Rectal smooth muscle tissue (tissue), 1 donor: ENCODE measurements around the gene B3GAT1.

ENCODE experiments used
- H3K27ac ChIP-seq: one replicate; pipeline ENCODE4 v1.7.0; 2013; ENCODE audit warnings: low read depth, low read length, inconsistent platforms
- H3K27me3 ChIP-seq: one replicate; pipeline ENCODE4 v1.7.0; 2013; ENCODE audit warnings: low read length; ENCODE audit not compliant: control insufficient read depth, insufficient read depth
- H3K36me3 ChIP-seq: one replicate; pipeline ENCODE4 v1.7.0; 2013; ENCODE audit warnings: low read length; ENCODE audit not compliant: control insufficient read depth, insufficient read depth
- H3K4me1 ChIP-seq: one replicate; pipeline ENCODE4 v1.7.0; 2013; ENCODE audit warnings: low read length; ENCODE audit not compliant: control insufficient read depth, insufficient read depth
- H3K4me3 ChIP-seq: one replicate; pipeline ENCODE4 v1.7.0; 2013; ENCODE audit warnings: low read length
- H3K9ac ChIP-seq: one replicate; pipeline ENCODE4 v1.7.0; 2013; ENCODE audit warnings: low read length

The B3GAT1 gene

GRCh38 chr11:134413826-134414731, 2.0 kb upstream of the B3GAT1 start:
- H3K9ac ChIP-seq, result no peak overlapping the region
- H3K27me3 ChIP-seq, result peaks cover 32% of the 10 kb centered on the region
- H3K4me1 ChIP-seq, result no peaks in the 10 kb centered on the region
- no peaks in the 10 kb centered on the region for H3K36me3 ChIP-seq
- H3K27ac ChIP-seq, result no peak overlapping the region
- H3K4me3 ChIP-seq, result no peak overlapping the region

GRCh38 chr11:134413043-134413825, 1.2 kb upstream of the B3GAT1 start:
- Histone ChIP-seq H3K27ac (no peak overlapping the region), H3K9ac (no peak overlapping the region)

DNA sequence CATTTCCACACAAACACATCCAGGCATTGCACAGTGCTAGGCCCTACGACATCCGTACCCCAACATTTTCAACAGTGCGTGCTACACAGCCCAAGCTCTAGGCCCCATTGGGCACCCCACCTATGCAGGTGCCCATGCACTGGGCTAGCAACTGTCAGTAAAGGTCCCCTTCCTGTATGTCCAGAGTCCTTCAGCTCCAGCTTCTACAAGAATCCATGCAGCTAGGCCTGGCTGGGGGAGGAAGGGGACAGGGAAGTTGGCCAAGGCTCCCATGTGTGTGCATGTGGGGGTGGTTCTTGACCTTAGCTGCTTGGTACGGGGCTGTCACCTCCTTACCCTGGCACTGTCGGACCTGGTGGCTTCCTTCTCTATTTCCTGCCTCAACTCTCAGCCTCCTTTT, 1.3 kb downstream of the B3GAT1 start:
- Histone ChIP-seq H3K27ac (no peak overlapping the region), H3K4me3 (no peak overlapping the region), H3K9ac (no peak overlapping the region), H3K4me1 (no peaks in the 10 kb centered on the region), H3K27me3 (peaks cover 28% of the 10 kb centered on the region), H3K36me3 (no peaks in the 10 kb centered on the region)

More at GRCh38 chr11:134413043-134413825, 1.2 kb upstream of the B3GAT1 start:
- H3K4me3 ChIP-seq, result no peak overlapping the region
- peaks cover 31% of the 10 kb centered on the region for H3K27me3 ChIP-seq
- H3K36me3 ChIP-seq, result no peaks in the 10 kb centered on the region
- H3K4me1 ChIP-seq, result no peaks in the 10 kb centered on the region

DNA sequence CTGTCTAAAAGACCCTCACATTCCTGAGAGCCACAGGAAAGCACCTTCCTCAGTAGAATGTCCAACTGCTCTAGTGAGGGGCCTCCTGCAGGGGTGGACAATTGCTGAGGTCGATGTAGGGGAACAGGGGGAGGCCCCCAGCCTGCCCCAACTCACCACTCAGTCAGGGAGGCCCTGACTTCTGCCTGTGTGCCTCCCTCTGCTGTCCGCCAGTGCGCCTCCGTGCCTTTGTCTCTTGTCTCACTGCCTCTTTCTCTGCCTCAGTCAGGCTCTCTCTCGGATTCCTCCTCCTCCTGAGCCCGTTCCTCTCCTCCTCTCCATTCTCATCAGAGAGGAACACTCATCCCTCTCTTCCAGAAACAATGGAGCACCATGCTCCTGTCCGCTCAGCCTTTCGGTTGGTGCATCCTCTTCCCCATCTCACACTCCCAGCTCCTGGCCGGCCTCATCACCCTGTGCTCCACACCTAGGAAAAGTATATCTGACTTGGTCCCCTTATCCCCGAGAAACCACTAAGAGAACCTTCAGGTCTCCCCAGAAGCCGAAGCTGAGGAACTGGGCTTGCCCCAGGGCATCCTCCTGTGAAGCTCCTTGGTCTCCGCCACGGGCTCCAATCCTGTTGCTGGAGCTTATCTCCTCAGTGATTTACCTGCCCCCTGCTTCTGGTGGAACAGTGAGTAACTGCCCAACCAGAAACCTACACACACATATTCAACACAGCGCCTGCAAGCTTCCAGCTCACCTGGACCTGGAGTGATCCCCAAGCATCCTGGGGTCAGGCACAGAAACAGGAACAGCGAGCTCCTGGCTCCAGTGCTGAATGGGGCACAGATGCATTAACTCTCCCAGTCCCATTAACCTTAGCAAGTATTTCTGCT, 2.3 kb downstream of the B3GAT1 start:
- no peak overlapping the region for H3K4me3 ChIP-seq
- H3K9ac ChIP-seq, result no peak overlapping the region
- no peaks in the 10 kb centered on the region for H3K4me1 ChIP-seq
- H3K36me3 ChIP-seq, result no peaks in the 10 kb centered on the region
- H3K27me3 ChIP-seq, result peaks cover 28% of the 10 kb centered on the region
- no peak overlapping the region for H3K27ac ChIP-seq

DNA sequence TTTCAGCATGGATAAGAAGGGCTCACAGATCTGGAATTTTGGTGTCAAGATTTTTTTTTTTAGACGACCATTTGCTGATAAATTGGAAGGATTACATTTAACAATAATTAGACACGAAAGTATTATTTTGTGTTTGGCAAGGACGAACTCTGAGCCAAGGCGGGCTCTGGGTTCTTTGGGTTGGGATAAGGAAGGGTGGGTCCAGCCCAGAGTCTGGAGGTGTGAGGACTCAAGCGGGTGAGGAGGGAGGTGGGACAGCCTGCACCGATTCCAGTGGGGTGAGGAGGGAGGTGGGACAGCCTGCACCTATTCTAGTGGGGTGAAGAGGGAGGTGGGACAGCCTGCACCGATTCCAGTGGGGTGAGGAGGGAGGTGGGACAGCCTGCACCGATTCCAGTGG, 4.1 kb downstream of the B3GAT1 start:
- no peak overlapping the region for H3K27ac ChIP-seq
- no peak overlapping the region for H3K4me3 ChIP-seq
- no peaks in the 10 kb centered on the region for H3K4me1 ChIP-seq
- H3K36me3 ChIP-seq, result no peaks in the 10 kb centered on the region
- peaks cover 19% of the 10 kb centered on the region for H3K27me3 ChIP-seq
- H3K9ac ChIP-seq, result no peak overlapping the region

- Histone ChIP-seq H3K9ac (no peak overlapping the region), H3K4me3 (no peak overlapping the region), H3K36me3 (no peaks in the 10 kb centered on the region), H3K4me1 (no peaks in the 10 kb centered on the region), H3K27ac (no peak overlapping the region), H3K27me3 (peaks cover 17% of the 10 kb centered on the region)
Observed at GRCh38 chr11:134407321-134407828, 4.7 kb downstream of the B3GAT1 start.

DNA sequence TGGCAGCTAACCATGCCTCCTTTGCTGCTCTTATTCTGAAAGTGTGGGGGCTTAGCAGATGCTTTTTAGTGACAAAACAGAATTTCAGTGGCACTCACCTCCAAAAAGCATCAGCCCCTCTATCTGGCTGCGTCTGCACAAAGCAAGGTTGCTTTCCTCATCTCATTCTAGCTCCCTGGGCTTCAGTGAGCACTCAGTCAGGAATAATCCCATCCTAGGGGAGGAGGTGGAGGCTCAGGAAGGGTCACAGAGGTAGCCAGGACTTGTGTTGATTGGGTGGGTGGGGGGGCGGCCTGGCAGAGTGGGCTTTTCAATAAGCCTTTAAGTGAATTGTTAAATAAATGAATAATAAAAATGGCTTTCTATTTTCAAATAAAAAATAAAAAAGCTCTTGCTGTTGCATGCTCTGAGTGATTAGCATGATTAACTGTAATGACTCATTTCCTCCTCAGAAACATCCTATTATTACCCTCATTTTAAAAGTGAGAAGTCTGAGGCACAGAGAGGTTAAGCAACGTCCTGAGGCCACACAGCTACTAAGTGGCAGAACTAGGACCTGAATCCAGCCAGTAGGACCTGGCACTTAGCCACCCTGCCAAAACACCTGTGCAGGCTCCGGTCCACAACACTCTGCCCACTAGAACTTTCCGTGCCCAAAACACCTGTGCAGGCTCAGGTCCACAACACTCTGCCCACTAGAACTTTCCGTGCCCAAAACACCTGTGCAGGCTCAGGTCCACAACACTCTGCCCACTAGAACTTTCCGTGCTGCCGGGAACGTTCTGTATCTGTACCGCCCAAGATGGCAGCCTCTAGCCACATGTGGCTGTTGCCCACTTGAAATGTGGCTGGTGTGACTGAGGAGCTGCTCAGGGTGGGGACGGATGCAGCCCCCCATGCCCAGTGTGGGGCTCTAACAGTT, 5.5 kb downstream of the B3GAT1 start:
- H3K27me3 ChIP-seq, result peaks cover 17% of the 10 kb centered on the region
- H3K4me1 ChIP-seq, result no peaks in the 10 kb centered on the region
- H3K9ac ChIP-seq, result no peak overlapping the region
- no peaks in the 10 kb centered on the region for H3K36me3 ChIP-seq
- no peak overlapping the region for H3K27ac ChIP-seq
- H3K4me3 ChIP-seq, result no peak overlapping the region

DNA sequence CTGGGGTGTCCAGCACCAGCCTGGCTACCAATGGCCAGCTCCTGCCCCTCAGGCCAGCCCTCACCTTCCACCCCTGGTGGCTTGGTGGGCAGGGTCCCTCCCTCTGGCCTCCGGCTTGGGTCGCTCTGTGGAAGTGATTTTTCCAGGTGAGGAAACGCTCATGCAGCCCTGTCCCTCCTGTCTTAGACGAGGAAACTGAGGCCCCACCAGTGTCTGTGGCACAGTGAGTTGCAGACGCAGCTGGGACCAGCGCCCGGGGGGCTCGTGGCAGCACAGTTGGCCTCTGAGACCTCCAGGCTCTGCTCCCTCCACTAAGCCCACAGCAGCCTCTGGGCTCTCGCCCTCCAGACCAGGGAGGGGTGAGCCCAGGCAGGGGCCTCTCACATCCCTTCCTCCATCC, 6.2 kb downstream of the B3GAT1 start:
- Histone ChIP-seq H3K27me3 (peaks cover 14% of the 10 kb centered on the region), H3K4me3 (no peak overlapping the region), H3K36me3 (no peaks in the 10 kb centered on the region), H3K27ac (no peak overlapping the region), H3K9ac (no peak overlapping the region), H3K4me1 (no peaks in the 10 kb centered on the region)

DNA sequence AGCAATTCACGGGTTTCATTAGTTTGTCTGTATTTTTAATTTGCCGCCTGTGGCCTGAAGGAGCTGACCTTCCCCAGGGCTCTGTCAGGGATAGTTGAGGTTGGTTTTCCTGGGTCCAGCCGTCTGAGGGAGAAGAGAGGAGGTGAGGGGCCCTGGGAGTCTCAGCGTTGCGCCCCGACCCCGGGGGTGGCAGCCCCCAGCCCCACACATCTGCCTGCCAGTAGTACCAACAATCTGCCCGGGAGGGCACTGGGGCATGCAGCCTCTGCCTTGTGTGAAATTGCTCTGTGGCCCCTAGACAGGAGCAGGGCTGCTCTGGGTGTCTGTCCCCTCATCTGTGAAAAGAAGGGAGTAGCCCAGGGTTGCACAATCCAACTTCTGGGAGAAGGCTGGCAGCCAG, 6.6 kb downstream of the B3GAT1 start:
- no peak overlapping the region for H3K4me3 ChIP-seq
- no peak overlapping the region for H3K9ac ChIP-seq
- H3K36me3 ChIP-seq, result no peaks in the 10 kb centered on the region
- no peaks in the 10 kb centered on the region for H3K4me1 ChIP-seq
- H3K27ac ChIP-seq, result no peak overlapping the region
- peaks cover 10% of the 10 kb centered on the region for H3K27me3 ChIP-seq

GRCh38 chr11:134404575-134405341, 7.3 kb downstream of the B3GAT1 start:
- H3K9ac ChIP-seq, result no peak overlapping the region
- H3K36me3 ChIP-seq, result no peaks in the 10 kb centered on the region
- no peak overlapping the region for H3K27ac ChIP-seq
- no peak overlapping the region for H3K4me3 ChIP-seq
- no peaks in the 10 kb centered on the region for H3K4me1 ChIP-seq
- H3K27me3 ChIP-seq, result peaks cover 4% of the 10 kb centered on the region

DNA sequence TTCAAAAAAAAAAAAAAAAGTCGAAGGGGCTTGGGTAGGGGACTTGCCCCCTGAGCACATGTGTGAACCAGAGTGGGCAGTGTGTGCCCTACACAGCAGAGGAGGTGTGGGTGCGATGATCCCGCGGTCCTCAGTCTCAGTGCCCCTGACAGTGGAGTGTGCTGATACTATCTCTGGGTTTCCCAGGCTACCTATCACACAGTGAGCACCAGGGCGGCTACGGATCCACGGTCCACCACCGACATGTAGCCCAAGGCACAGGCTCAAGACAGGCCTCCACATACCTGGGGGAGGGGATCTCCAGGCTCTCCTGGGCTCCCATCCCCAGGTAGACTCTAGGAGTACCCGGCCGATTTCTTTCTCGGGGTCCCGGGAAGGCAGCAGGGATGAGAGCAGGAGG, 9.1 kb downstream of the B3GAT1 start:
- peaks cover 4% of the 10 kb centered on the region for H3K27me3 ChIP-seq
- H3K9ac ChIP-seq, result no peak overlapping the region
- no peak overlapping the region for H3K27ac ChIP-seq
- H3K4me3 ChIP-seq, result no peak overlapping the region
- H3K36me3 ChIP-seq, result no peaks in the 10 kb centered on the region
- no peaks in the 10 kb centered on the region for H3K4me1 ChIP-seq
